ENCODE measurements around the gene KCNMB2.

KCNMB2 gene

GRCh38 chr3:178624276-178624675 is 88.0 kb downstream of the KCNMB2 start:
- no peak for DNase-seq (ENCODE audit: low spot score)
- Histone ChIP-seq H3K27me3 (ENCODE audit: control insufficient read depth in 3 of 3, insufficient read depth in 3 of 3, low read depth in 1 of 3, low read length in 3 of 3) (no peaks in the 10 kb centered on the region), H3K4me2 (ENCODE audit: insufficient read depth, low read length, poor library complexity, severe bottlenecking) (no peak overlapping the region), H3K27ac (replicated peaks; ENCODE audit: low read length) (no peak overlapping the region), H2BK12ac (ENCODE audit: low read length) (no peak overlapping the region), H3K36me3 (replicated peaks in 1 of 2; ENCODE audit: control insufficient read depth in 2 of 2, insufficient read depth in 2 of 2, low read length in 2 of 2) (no peaks in the 10 kb centered on the region), H3K9ac (ENCODE audit: low read depth, low read length, poor library complexity) (no peak overlapping the region), H2AK5ac (ENCODE audit: low read depth, low read length) (no peak overlapping the region), H2BK120ac (ENCODE audit: low read depth, low read length) (no peak overlapping the region), H3K9me3 (replicated peaks in 1 of 2; ENCODE audit: control insufficient read depth in 2 of 2, insufficient read depth in 1 of 2, low read depth in 1 of 2, low read length in 2 of 2) (no peaks in the 10 kb centered on the region), H3K4me3 (ENCODE audit: low read length in 2 of 2) (no peak overlapping the region), H4K91ac (ENCODE audit: low read depth, low read length, poor library complexity) (no peak overlapping the region), H3K79me1 (ENCODE audit: low read depth, low read length) (no peaks in the 10 kb centered on the region), H2BK15ac (ENCODE audit: low read length) (no peak overlapping the region), H3K4me1 (ENCODE audit: control insufficient read depth in 2 of 2, insufficient read depth in 1 of 2, low read depth in 1 of 2, low read length in 2 of 2) (no peaks in the 10 kb centered on the region), H3K14ac (ENCODE audit: low read length) (no peak overlapping the region), H3K23ac (ENCODE audit: low read depth, low read length, poor library complexity) (no peak overlapping the region), H3K4ac (ENCODE audit: low read length) (no peak overlapping the region), H2BK5ac (ENCODE audit: low read length) (no peak overlapping the region), H3K18ac (ENCODE audit: low read length) (no peak overlapping the region), H2AFZ (ENCODE audit: low read length) (no peak overlapping the region), H4K8ac (ENCODE audit: low read depth, low read length) (no peak overlapping the region)

- H3K9me3 ChIP-seq (replicated peaks in 1 of 2; ENCODE audit: control insufficient read depth in 2 of 2, insufficient read depth in 1 of 2, low read depth in 1 of 2, low read length in 2 of 2): no peaks in the 10 kb centered on the region
- no peak overlapping the region for H2AFZ ChIP-seq (ENCODE audit: low read length)
- H3K4ac ChIP-seq (ENCODE audit: low read length): no peak overlapping the region
- H3K18ac ChIP-seq (ENCODE audit: low read length): peak overlapping the region; percentile 76
- H2BK5ac ChIP-seq (ENCODE audit: low read length): peak overlapping the region; percentile 39
- no peak overlapping the region for H2BK120ac ChIP-seq (ENCODE audit: low read depth, low read length)
- WGBS, 2 donors (ENCODE audit: extremely low coverage in 2 of 2, insufficient read length in 2 of 2, insufficient replicate concordance in 1 of 2): no CpG with 5 or more reads among the region's 7 CpGs
- no peak overlapping the region for H3K27ac ChIP-seq (replicated peaks; ENCODE audit: low read length)
- no peak overlapping the region for H2BK15ac ChIP-seq (ENCODE audit: low read length)
- no peaks in the 10 kb centered on the region for H3K79me1 ChIP-seq (ENCODE audit: low read depth, low read length)
- H4K91ac ChIP-seq (ENCODE audit: low read depth, low read length, poor library complexity): no peak overlapping the region
- peak overlapping the region; percentile 65 for H4K8ac ChIP-seq (ENCODE audit: low read depth, low read length)
- H3K36me3 ChIP-seq (replicated peaks in 1 of 2; ENCODE audit: control insufficient read depth in 2 of 2, insufficient read depth in 2 of 2, low read length in 2 of 2): no peaks in the 10 kb centered on the region
- no peak overlapping the region for H2BK12ac ChIP-seq (ENCODE audit: low read length)
- H3K4me1 ChIP-seq (ENCODE audit: control insufficient read depth in 2 of 2, insufficient read depth in 1 of 2, low read depth in 1 of 2, low read length in 2 of 2): no peaks in the 10 kb centered on the region
- no peak overlapping the region for H3K4me2 ChIP-seq (ENCODE audit: insufficient read depth, low read length, poor library complexity, severe bottlenecking)
- H3K23ac ChIP-seq (ENCODE audit: low read depth, low read length, poor library complexity): no peak overlapping the region
- DNase-seq (ENCODE audit: low spot score): no peak
- no peak overlapping the region for H3K9ac ChIP-seq (ENCODE audit: low read depth, low read length, poor library complexity)
- no peaks in the 10 kb centered on the region for H3K27me3 ChIP-seq (ENCODE audit: control insufficient read depth in 3 of 3, insufficient read depth in 3 of 3, low read depth in 1 of 3, low read length in 3 of 3)
- H3K4me3 ChIP-seq (ENCODE audit: low read length in 2 of 2): no peak overlapping the region
- H2AK5ac ChIP-seq (ENCODE audit: low read depth, low read length): no peak overlapping the region
- H3K14ac ChIP-seq (ENCODE audit: low read length): peak overlapping the region; percentile 82
These were observed 88.9 kb downstream of the KCNMB2 start for GRCh38 chr3:178625053-178625600.

DNA sequence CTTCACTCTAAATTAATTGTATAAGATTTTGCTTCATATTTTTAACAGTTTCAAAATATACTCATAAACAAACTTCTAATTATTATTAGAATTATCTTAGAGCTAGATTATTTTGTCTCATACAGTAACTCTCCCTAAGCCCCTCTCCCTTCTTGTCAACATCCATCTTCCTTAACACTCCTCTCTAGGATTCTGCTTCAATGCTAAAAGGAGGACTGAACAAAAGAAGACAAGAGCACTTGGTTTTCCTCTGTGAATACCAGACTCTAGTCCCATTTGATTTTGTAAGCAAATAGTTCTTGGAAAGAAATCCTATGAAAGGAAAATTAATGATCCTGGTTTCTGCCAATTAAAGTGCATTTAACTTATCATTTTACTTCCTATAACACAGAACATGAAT is 91.8 kb downstream of the KCNMB2 start:
- no peak overlapping the region for H2BK15ac ChIP-seq (ENCODE audit: low read length)
- no peaks in the 10 kb centered on the region for H3K9me3 ChIP-seq (replicated peaks in 1 of 2; ENCODE audit: control insufficient read depth in 2 of 2, insufficient read depth in 1 of 2, low read depth in 1 of 2, low read length in 2 of 2)
- H4K91ac ChIP-seq (ENCODE audit: low read depth, low read length, poor library complexity): no peak overlapping the region
- no peak overlapping the region for H2AFZ ChIP-seq (ENCODE audit: low read length)
- H3K36me3 ChIP-seq (replicated peaks in 1 of 2; ENCODE audit: control insufficient read depth in 2 of 2, insufficient read depth in 2 of 2, low read length in 2 of 2): no peaks in the 10 kb centered on the region
- no peak overlapping the region for H3K27ac ChIP-seq (replicated peaks; ENCODE audit: low read length)
- H3K14ac ChIP-seq (ENCODE audit: low read length): no peak overlapping the region
- no peak overlapping the region for H2BK5ac ChIP-seq (ENCODE audit: low read length)
- no peak overlapping the region for H4K8ac ChIP-seq (ENCODE audit: low read depth, low read length)
- no peak overlapping the region for H3K18ac ChIP-seq (ENCODE audit: low read length)
- no peak overlapping the region for H3K4me2 ChIP-seq (ENCODE audit: insufficient read depth, low read length, poor library complexity, severe bottlenecking)
- no peak overlapping the region for H3K4me3 ChIP-seq (ENCODE audit: low read length in 2 of 2)
- H3K9ac ChIP-seq (ENCODE audit: low read depth, low read length, poor library complexity): no peak overlapping the region
- no peak overlapping the region for H2BK120ac ChIP-seq (ENCODE audit: low read depth, low read length)
- no peak overlapping the region for H3K23ac ChIP-seq (ENCODE audit: low read depth, low read length, poor library complexity)
- H3K4ac ChIP-seq (ENCODE audit: low read length): no peak overlapping the region
- no peaks in the 10 kb centered on the region for H3K27me3 ChIP-seq (ENCODE audit: control insufficient read depth in 3 of 3, insufficient read depth in 3 of 3, low read depth in 1 of 3, low read length in 3 of 3)
- no peak for DNase-seq (ENCODE audit: low spot score)
- H3K79me1 ChIP-seq (ENCODE audit: low read depth, low read length): no peaks in the 10 kb centered on the region
- H3K4me1 ChIP-seq (ENCODE audit: control insufficient read depth in 2 of 2, insufficient read depth in 1 of 2, low read depth in 1 of 2, low read length in 2 of 2): no peaks in the 10 kb centered on the region
- no peak overlapping the region for H2AK5ac ChIP-seq (ENCODE audit: low read depth, low read length)
- no peak overlapping the region for H2BK12ac ChIP-seq (ENCODE audit: low read length)

DNA sequence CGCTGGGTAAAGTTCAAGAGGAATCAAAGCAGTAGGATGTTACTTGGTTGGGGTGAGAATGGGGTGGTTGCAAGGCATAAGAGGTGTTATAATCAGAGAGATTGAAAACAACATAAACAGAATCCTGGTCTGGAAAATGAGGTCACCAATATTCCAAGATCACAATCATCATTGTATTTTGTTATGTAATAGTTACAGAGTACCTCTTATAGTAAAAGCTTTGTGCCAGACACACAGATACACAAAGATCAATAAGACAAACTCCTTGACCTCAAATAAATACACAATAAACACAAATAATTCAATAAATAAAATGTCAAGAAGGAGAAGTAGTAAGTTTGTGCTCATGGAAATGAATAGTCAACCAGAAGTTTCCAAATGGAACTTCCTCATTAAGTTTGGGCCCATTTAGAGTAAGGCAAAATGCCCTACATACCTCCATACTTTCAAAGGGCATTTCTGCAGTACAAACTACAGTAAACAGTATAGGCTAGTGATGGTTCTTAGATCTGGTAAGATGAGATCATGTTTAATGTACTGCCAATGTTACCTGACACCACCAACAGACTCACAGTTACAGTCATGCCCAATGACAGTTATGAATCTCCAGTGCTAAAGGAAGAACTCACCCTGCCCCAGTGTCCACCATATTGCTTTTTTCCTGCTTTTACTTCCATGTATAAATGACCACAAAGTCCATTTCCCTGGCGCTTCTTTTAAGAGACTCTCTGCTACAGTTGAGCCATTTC is 93.4 kb downstream of the KCNMB2 start:
- Histone ChIP-seq H3K14ac (ENCODE audit: low read length) (no peak overlapping the region), H3K79me1 (ENCODE audit: low read depth, low read length) (no peaks in the 10 kb centered on the region), H4K8ac (ENCODE audit: low read depth, low read length) (no peak overlapping the region), H3K23ac (ENCODE audit: low read depth, low read length, poor library complexity) (no peak overlapping the region), H3K9me3 (replicated peaks in 1 of 2; ENCODE audit: control insufficient read depth in 2 of 2, insufficient read depth in 1 of 2, low read depth in 1 of 2, low read length in 2 of 2) (no peaks in the 10 kb centered on the region), H3K4me2 (ENCODE audit: insufficient read depth, low read length, poor library complexity, severe bottlenecking) (no peak overlapping the region), H2BK12ac (ENCODE audit: low read length) (no peak overlapping the region), H2AFZ (ENCODE audit: low read length) (no peak overlapping the region), H3K4me1 (ENCODE audit: control insufficient read depth in 2 of 2, insufficient read depth in 1 of 2, low read depth in 1 of 2, low read length in 2 of 2) (no peaks in the 10 kb centered on the region), H3K18ac (ENCODE audit: low read length) (no peak overlapping the region), H3K36me3 (replicated peaks in 1 of 2; ENCODE audit: control insufficient read depth in 2 of 2, insufficient read depth in 2 of 2, low read length in 2 of 2) (no peaks in the 10 kb centered on the region), H4K91ac (ENCODE audit: low read depth, low read length, poor library complexity) (no peak overlapping the region), H3K4me3 (ENCODE audit: low read length in 2 of 2) (no peak overlapping the region), H3K4ac (ENCODE audit: low read length) (no peak overlapping the region), H3K27me3 (ENCODE audit: control insufficient read depth in 3 of 3, insufficient read depth in 3 of 3, low read depth in 1 of 3, low read length in 3 of 3) (no peaks in the 10 kb centered on the region), H2BK15ac (ENCODE audit: low read length) (no peak overlapping the region), H3K27ac (replicated peaks; ENCODE audit: low read length) (no peak overlapping the region), H3K9ac (ENCODE audit: low read depth, low read length, poor library complexity) (no peak overlapping the region), H2BK120ac (ENCODE audit: low read depth, low read length) (no peak overlapping the region), H2AK5ac (ENCODE audit: low read depth, low read length) (no peak overlapping the region), H2BK5ac (ENCODE audit: low read length) (no peak overlapping the region)
- no peak for DNase-seq (ENCODE audit: low spot score)
- no CpG with 5 or more reads among the region's 2 CpGs for WGBS, 2 donors (ENCODE audit: extremely low coverage in 2 of 2, insufficient read length in 2 of 2, insufficient replicate concordance in 1 of 2)

Data from neuronal stem cell (in vitro differentiated cells).